Endothelial cell (in vitro differentiated cells): ENCODE data around the gene B4GALNT3. TPM values are rescaled to one million over a fixed set of nuclear protein-coding genes. Genes with fewer than 3 reads are reported as not detected.
A peak's percentile ranks its signal among the peaks of the same experiment; 100 is the strongest.

Source experiments
- DNase-seq: peaks from one replicate; pipeline ENCODE4 v3.0.0; 2021; ENCODE audit warnings: low spot score
- H3K27ac Mint-ChIP-seq: one replicate; pipeline ENCODE4 v1.8.0; 2021; ENCODE audit warnings: mixed read lengths, inconsistent platforms; ENCODE audit not compliant: unreplicated experiment
- H3K27me3 Mint-ChIP-seq: one replicate; pipeline ENCODE4 v1.8.0; 2021; ENCODE audit warnings: mild to moderate bottlenecking, moderate library complexity, mixed read lengths, inconsistent platforms; ENCODE audit not compliant: unreplicated experiment
- H3K36me3 Mint-ChIP-seq: one replicate; pipeline ENCODE4 v1.8.0; 2021; ENCODE audit warnings: mild to moderate bottlenecking, low read depth, mixed read lengths, inconsistent platforms; ENCODE audit not compliant: unreplicated experiment
- H3K4me1 Mint-ChIP-seq: one replicate; pipeline ENCODE4 v1.8.0; 2021; ENCODE audit warnings: mild to moderate bottlenecking, mixed read lengths, inconsistent platforms; ENCODE audit not compliant: unreplicated experiment
- H3K4me3 Mint-ChIP-seq: one replicate; pipeline ENCODE4 v1.8.0; 2021; ENCODE audit warnings: mild to moderate bottlenecking, mixed read lengths, inconsistent platforms; ENCODE audit not compliant: unreplicated experiment
- H3K9me3 Mint-ChIP-seq: one replicate; pipeline ENCODE4 v1.8.0; 2021; ENCODE audit warnings: mixed read lengths, inconsistent platforms; ENCODE audit not compliant: unreplicated experiment
- CTCF ChIP-seq: fragments of 200-600 bp; sonication (generic); IDR thresholded peaks from one replicate; pipeline ENCODE4 v1.5.0; 2021; ENCODE audit warnings: antibody characterized with exemption; ENCODE audit not compliant: unreplicated experiment
- total RNA-seq: library from RNA; stranded (reverse); fragmentation: NEBNext Ultra II Directional; extraction: Animal tissue kit (Norgen Biotek cat#: 25700); gene quantifications from one replicate; pipeline ENCODE4 v1.2.1, GENCODE V29; 2021; ENCODE audit not compliant: unreplicated experiment

The B4GALNT3 gene
- total RNA-seq, 1 donor from 2014 or later: 4.2 TPM

- Mint-ChIP-seq H3K27me3 (peaks cover 10% of the 10 kb centered on the region), H3K4me1 (peaks cover 2% of the 10 kb centered on the region), H3K36me3 (no peaks in the 10 kb centered on the region), H3K27ac (no peak overlapping the region), H3K4me3 (peak overlapping the region; percentile 65), H3K9me3 (no peaks in the 10 kb centered on the region)
- no peak for DNase-seq
- no peak for TF ChIP-seq CTCF
Observed at GRCh38 chr12:570921-571794, 111.4 kb downstream of the B4GALNT3 start.

GRCh38 chr12:571795-572531 is 112.2 kb downstream of the B4GALNT3 start:
- no peak for DNase-seq

GRCh38 chr12:572532-572899 is 112.8 kb downstream of the B4GALNT3 start:
- Mint-ChIP-seq H3K4me3 (no peak overlapping the region), H3K4me1 (peaks cover 2% of the 10 kb centered on the region), H3K9me3 (no peaks in the 10 kb centered on the region), H3K27me3 (peaks cover 10% of the 10 kb centered on the region), H3K27ac (no peak overlapping the region), H3K36me3 (no peaks in the 10 kb centered on the region)
- DNase-seq: no peak
- no peak for TF ChIP-seq CTCF

More at GRCh38 chr12:571795-572531, 112.2 kb downstream of the B4GALNT3 start:
- peak overlapping the region; percentile 65 for H3K4me3 Mint-ChIP-seq
- H3K36me3 Mint-ChIP-seq: no peaks in the 10 kb centered on the region
- no peak for TF ChIP-seq CTCF
- no peak overlapping the region for H3K27ac Mint-ChIP-seq
- peaks cover 10% of the 10 kb centered on the region for H3K27me3 Mint-ChIP-seq
- H3K4me1 Mint-ChIP-seq: peaks cover 2% of the 10 kb centered on the region
- no peaks in the 10 kb centered on the region for H3K9me3 Mint-ChIP-seq

- no peak overlapping the region for H3K27ac Mint-ChIP-seq
- TF ChIP-seq CTCF: no peak
- H3K4me1 Mint-ChIP-seq: peaks cover 2% of the 10 kb centered on the region
Observed at GRCh38 chr12:573232-573631, 113.5 kb downstream of the B4GALNT3 start.

More at GRCh38 chr12:573232-573631, 113.5 kb downstream of the B4GALNT3 start:
- Mint-ChIP-seq H3K27me3 (peaks cover 8% of the 10 kb centered on the region), H3K36me3 (no peaks in the 10 kb centered on the region), H3K9me3 (no peaks in the 10 kb centered on the region), H3K4me3 (peak overlapping the region; percentile 47)
- no peak for DNase-seq
